Smooth muscle cell of the brain vasculature (primary cell): ENCODE measurements around the gene GJA4.
"Not testable (repeated sequence)": the region's sequence is repeated elsewhere in the genome, so short reads cannot be mapped to it uniquely, and the experiment has no call there.

ENCODE experiments used
- DNase-seq: peaks from one replicate; pipeline ENCODE4 v3.0.0-alpha.2; 2012; ENCODE audit warnings: low read depth, low spot score

GJA4 gene

DNA sequence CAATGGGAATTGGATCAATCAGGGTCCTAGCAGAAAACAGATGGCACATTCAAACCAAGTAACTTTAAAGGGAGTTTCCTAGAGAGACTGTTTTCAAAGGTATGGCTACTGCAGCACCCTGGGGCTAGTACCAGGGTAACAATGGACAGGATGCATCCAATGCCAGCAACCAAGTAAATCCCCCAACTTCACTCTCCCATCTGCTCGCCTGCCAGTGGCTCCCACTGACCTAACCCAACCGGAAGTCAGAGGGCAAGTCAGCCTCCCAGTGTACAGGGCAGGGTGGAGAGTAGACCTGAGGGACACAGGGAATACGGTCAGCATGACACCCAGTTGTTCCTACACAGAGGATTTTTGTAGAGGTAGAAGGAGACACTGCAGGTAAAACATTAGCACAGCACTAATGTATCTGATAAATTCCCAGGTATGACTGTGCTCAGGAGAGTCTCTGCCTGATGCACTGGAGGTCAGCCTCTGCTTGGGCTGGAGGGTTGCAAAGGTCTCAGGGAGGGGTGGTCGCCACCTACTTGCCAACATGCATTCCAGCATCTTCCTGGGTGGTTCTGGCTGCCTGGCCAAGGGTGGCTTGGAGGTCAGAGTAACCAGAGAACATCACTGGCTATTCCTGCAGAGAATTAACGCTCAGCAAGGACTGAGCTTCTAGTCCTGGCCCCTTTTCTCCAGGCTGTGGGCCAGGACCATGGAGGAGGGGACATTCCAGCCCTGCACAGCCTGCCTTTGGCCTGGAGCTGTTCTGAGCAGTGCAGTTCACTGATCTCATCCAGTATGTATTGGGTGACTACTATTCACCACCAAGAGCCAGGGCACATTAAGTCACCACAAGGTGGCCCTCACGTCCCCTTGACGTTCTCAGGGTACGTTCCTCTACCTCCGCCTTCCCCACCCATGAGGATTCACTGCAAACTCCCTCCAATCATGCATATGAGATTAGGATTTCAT, 5.1 kb upstream of the GJA4 start:
- no peak for DNase-seq

DNA sequence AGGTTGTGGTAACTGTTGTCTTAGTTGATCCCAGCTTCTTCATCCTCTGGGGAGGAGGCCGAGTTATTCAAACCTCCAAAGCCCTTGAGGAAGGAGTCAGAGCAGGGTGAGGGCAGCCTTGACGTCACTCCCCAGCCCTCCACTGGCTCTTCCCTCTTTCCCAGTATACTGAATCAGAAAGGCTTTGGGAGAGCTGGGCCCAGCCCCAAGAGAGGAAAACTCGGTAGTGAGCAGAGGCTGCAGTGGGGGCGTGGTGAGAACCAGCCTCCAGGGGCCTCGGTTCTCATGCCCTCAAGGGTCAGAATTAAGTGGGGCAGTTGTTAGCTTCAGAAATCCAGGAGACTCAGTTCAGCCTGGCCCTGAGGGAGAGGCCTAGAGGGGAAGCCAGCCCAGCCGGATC, 1.8 kb upstream of the GJA4 start:
- DNase-seq = no peak

DNA sequence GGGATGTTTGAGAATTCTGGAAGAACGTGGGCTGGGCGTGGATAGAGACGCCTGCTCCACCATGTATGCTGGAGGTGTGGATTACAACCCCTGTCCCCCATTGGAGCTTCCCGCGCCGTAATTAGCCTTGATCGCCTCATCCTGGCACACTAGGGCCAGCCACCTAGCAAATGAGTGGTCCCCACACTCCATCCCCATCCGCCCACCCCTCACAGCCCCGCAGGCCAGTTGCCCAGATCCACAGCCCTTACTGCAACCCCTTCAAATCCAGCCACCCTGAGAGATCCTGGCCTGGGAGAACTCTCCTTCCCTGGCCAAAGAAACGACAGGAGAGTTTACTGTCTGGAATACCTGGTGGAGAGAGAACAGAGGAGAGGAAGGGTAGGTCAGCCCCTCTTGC, 375 bp upstream of the GJA4 start:
- DNase-seq = no peak

DNA sequence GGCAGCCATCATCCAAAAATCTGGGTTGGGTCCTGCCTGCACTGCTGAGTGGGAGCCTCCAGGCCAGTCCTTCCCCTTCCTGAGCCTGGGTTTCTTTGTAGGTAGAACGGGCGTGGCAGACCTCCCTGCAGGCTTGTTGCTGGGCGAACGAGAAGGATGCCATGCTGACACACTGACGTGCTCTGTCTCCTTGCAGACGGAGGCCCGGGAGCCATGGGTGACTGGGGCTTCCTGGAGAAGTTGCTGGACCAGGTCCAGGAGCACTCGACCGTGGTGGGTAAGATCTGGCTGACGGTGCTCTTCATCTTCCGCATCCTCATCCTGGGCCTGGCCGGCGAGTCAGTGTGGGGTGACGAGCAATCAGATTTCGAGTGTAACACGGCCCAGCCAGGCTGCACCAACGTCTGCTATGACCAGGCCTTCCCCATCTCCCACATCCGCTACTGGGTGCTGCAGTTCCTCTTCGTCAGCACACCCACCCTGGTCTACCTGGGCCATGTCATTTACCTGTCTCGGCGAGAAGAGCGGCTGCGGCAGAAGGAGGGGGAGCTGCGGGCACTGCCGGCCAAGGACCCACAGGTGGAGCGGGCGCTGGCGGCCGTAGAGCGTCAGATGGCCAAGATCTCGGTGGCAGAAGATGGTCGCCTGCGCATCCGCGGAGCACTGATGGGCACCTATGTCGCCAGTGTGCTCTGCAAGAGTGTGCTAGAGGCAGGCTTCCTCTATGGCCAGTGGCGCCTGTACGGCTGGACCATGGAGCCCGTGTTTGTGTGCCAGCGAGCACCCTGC, 1.4 kb downstream of the GJA4 start:
- DNase-seq = no peak

DNA sequence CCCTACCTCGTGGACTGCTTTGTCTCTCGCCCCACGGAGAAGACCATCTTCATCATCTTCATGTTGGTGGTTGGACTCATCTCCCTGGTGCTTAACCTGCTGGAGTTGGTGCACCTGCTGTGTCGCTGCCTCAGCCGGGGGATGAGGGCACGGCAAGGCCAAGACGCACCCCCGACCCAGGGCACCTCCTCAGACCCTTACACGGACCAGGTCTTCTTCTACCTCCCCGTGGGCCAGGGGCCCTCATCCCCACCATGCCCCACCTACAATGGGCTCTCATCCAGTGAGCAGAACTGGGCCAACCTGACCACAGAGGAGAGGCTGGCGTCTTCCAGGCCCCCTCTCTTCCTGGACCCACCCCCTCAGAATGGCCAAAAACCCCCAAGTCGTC, 2.0 kb downstream of the GJA4 start:
- DNase-seq = no peak

DNA sequence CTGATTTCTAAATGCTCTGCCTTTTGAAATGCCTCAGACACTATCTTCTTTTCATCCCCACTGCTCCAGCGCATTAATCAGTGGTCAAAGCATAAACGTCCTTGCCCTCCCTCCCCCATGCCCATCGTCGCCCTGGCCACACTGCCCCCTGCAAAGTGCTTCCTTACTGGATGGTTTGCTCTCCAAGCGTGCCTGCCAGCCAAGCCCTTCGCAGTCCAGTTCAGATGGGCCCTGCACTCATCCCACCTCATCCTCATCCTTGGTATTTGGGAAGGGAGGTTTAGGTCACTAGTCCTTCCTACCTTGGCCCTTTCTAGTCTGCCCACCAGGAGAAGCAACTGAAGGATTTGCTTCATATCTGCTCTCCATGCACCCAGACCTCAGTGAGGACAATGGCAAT, 3.1 kb downstream of the GJA4 start:
- DNase-seq = no peak

DNA sequence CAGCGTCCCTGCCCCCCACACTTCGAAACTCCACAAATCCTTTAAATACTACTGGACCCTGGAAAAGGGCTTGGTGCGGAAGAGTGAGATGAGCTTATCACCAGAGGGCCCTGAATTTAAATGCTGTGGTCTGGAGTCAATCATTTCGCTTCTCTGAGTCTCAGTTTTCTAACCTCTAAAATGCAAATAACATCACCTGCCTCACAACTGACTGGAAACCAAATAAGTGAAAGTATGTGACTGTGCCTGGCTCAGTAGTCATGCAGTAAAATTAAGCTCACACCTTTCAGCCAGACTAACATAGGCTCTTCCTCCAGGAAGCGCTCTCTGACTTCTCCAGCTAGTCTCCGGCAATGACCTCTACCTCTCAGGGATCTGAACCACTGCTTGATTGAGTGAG, 4.2 kb downstream of the GJA4 start:
- DNase-seq = no peak

DNA sequence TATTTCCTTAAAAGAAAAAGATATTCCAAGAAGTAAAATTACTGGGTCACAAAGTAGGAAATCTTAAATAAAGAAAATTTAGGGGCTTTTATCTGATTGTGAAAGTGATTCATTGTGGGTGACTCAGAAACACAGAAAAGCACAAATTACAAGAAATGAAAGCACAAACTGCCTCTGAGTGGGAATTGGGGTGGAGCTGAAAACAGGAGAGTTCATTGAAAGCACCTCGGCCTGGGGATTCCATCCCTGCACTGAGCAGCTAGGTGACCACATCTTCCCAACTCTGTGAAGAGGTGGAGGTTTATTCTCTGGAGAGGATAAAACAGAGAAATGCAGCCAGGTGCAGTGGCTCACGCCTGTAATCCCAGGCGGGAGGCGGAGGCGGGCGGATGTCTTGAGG, 7.4 kb downstream of the GJA4 start:
- DNase-seq = no peak

DNA sequence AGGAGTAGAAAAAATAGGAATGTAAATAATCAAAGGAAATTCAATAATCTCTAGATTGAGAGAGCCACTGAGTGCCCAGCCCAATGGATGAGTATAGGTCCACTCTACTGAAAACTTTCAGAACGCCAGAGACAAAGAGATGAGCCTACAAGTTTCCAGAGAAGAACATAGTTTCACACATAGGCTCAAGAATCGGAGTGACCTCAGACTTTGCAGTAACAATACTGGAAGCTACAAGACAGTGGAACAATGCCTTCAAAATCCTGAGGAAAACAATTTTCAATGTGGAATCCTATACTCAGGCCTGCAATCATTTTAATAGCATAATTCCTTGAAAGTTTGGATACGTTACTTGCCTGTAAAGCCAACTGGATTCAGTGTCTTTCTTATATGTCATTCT, 11.0 kb downstream of the GJA4 start:
- no peak for DNase-seq

DNA sequence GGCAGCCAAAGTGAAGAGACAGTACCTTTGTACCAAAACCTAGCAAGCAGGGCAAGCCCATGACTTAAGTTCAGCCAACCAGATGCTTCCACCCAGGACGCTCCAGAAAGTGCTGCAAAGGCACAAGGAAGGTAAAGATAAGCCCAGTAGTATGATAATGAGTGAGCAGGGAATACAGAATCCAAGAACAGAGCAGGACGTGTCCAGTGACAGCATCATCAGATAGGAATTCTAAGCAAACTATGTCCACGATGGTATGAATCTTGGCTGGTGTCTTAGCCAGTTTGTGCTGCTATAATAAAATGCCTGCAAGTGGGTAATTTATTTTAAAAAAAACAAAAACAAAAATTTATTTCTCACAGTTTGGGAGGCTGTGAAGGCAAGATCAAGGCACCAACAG, 13.6 kb downstream of the GJA4 start:
- DNase-seq = no peak

DNA sequence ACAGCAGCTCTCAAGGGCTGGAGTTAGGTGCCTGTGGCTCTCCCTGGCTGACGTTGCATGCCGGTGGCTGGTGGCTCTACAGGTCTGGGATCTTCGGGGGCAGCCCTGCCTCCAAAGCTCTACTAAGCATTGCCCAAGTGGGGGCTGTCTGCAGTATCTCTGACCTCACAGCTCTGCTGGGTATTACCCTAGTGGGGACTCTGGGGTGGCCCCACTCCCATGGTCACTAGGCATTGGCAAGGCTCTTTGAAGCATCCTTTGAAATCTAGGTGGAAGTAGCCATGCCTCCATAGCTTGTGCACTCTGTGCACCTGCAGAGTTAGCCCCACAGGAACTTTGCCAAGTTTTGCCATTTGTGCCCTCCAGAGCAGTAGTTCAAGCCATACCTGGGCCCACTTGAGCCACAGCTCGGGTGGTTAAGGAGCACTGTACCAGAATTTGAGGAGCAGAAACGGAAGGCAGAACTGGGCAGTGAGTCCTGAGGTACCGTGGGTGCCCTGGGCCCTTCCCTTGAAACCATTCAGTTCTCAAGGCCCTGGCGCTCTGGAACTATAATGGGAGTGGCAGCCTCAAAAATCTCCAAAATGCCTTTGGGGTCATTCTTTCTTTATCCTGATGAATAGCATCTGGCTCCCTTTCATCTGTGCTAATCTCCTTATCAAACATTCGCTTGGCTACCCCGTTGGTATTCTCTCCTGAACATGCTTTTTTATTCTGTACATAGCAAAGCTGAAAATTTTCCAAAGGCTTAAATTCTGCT, 15.4 kb downstream of the GJA4 start:
- DNase-seq = no peak

DNA sequence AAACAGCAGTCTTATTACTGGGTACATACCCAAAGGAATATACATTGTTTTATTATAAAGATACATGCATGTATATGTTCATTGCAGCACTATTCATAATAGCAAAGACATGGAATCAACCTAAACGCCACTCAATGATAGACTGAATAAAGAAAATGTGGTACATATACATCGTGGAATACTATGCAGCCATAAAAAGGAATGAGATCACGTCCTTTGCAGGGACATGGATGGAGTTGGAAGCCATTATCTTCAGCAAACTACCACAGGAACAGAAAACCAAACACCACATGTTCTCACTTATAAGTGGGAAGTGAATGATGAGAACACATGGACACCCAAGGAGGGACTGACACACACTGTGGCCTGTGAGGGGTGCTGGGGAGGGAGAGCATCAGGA, 18.0 kb downstream of the GJA4 start:
- DNase-seq = not testable (repeated sequence)

DNA sequence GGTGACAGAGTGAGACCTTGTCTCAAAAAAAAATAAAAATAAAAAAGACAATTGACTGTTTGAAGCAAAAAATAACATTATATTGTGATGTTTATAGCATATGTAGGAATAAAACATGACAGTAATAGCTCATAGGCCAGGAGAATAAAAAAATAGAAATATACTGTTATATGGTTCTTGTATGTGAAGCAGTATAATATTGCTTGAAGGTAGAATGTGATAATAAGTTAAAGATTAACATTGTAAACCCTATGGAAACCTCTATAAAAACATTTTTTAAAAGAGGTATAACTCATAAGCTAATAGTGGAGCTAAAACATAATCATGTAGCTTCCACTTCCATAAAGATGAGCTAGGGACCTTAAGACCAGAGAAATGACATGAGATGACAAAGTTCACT, 23.5 kb downstream of the GJA4 start:
- no peak for DNase-seq

DNA sequence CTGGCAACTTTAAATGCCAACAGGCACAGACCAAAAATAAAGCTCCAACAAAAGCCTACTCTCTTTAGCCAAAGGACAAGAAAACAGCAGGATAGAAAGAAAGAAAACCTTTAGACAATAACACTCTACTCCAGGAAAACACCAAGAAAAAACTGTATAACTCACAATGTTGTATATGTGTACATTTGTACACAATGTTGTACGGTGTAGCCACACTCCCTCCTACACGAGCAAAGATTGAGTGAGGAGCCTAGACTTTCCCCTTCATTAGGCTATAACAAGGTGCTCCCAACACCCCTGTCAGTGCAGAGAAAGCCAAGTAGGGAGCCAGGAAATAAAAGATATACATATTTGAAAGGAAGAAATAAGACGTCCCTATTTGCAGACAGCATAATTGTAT, 24.0 kb downstream of the GJA4 start:
- no peak for DNase-seq

DNA sequence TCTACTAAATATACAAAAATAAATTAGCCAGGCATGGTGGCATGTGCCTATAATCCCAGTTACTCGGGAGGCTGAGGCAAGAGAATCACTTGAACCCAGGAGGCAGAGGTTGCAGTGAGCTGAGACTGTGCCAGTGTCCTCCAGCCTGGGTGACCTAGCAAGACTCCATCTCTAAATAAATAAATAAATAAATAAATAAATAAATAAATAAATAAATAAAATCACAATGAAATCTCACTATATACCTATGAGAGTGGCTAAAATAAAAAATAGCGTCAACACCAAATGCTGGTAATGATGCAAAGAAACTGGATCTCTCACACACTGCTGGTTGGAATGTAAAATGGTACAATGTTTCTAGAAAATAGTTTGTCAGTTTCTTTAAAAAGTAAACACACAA, 26.1 kb downstream of the GJA4 start:
- not testable (repeated sequence) for DNase-seq

DNA sequence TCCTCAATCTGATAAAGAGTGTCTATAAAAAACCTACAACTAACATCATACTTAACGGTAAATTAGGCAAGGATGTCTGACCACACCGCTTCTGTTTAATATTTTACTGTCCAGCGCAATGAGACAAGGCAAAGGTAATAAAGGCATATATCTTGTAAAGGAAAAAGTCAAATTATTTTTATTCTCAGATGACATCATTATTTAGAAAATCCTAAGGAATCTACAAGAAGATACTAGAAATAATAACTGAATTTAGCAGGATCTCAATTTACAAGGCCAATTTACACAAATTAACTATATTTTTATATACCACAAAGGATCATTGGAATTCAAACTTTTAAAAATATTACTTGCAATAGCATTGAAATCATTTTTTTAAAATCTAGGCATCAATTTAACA, 29.4 kb downstream of the GJA4 start:
- no peak for DNase-seq

DNA sequence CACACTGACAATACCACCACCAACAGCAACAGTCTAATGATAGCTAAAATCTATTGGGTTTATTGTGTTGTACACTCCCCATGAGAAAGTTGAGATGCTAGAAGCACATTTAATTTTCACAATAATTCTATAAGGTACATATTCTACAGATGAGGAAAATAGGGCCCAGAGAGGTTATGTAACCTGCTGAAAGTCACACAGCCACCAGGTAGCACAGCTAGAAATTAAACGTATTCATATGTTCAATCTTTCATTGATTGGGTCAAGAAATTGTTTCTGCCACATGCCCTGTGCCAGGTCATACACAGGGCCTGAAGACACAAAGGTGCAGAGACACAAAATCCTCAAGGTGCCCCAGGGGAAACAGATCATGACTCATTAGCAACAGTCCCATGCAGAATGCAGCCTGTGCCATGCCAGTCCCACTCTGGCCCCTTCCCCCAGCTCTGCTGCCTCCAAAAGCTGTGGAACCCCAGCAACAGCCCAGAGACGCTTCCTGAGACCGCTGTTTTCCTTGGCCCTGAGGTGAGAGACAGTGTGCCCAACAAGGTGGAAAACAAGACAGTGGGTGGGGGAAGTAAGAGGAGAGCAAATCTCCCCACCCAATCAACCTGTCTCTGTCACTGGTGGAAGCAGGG, 32.1 kb downstream of the GJA4 start:
- DNase-seq = no peak

DNA sequence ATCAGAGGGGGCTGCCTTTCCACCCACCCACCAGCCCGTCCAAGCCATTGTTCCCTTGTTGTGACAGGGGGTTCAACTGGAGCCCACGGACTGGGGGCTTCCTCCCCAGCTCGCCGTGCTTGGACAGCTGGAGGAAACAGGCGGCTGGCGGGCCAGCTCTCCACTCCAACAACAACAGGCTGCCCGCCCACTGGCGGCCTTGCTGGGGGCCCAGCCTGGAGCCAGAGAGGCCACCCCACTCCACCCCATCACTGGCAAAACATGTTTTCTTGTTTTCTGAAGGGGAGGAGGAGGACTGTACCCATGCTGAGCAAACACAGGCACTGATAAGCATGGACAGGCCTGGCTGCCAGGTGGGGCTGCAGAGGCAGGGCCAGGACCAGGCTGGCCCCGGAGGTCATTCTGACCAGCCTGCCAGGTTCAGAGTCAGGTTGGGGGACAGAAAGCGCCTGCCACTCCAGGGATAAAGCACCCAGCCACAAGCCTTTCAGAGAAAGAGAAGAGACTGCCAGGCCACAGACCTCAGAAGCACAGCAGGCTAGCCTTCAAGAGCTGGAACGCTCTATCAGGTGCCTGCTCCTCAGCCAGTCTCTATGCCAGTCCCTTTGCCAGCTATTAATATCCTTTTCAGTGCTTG, 32.8 kb downstream of the GJA4 start:
- DNase-seq = no peak

DNA sequence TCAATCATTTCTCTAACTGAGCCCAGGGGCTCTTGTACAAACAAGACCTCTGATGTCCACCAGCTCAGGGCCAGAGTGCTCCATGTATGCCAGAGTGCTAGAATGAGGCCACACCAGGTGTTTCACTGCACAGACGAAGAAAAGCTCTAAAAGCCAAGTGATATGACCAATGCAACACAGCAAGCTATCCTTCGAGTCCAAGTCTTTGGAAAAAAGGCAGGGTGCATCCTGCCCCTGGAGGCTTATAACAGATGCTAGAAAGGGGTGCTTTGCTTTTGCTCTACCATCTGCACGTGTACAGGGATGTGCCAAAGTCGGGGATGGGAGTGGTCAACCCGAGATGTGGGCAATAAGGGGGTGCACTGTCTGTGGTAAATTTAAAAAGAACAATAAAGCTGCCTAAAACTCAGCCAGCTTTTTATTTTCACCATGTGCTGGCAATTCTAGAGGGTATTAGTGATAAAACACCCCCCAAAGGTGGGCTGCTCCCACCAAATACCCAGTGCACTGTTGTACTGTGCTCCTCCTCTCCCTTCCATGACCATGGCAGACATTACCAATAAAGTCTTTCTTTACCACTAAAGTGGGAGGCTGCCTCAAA, 34.6 kb downstream of the GJA4 start:
- no peak for DNase-seq

DNA sequence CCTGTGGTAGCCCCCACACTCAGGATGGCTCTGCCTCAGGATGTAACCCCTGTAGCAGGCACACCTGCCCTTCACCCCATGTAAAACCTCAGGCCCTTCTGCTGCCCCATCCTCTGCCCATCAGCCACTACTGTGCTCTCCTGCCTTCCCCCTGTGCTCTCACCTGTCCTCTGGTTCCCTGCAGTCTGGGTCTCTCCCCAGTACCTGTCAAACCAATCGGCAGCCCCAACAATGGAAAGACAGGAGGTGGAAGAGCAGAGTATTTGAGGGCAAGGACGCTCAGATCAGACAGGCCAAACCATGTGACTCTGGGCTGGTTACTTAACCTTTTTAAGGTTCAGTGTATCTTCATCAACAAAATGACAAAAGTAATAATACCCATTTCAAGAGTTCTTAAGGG, 35.8 kb downstream of the GJA4 start:
- no peak for DNase-seq

DNA sequence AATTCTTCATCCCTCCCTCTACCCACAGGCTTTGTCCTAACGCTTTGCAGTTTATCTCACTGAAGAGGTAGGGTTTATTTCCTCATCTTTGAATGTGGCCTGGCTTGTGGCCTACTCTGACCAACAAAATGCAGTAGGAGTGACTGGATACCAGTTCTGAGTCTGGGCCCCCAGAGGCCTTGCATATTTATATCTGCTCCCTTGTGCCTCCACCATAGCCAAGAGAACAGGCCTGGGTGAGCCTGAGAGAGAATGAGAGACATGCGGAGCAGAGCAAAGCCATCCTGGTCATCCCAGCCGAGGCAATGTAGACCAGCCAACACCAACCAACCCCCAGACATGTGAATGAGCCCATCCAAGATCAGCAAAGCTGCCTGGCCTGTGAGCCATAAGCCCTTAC, 36.5 kb downstream of the GJA4 start:
- no peak for DNase-seq
